Karpas-422 (cell line): ENCODE results near the gene FBLN5. TPM values are rescaled to one million over a fixed set of nuclear protein-coding genes. Genes with fewer than 3 reads are reported as not detected.
"Not testable (repeated sequence)": the region's sequence is repeated elsewhere in the genome, so short reads cannot be mapped to it uniquely, and the experiment has no call there.

Experiments
- DNase-seq: peaks from one replicate; pipeline ENCODE4 v3.0.0-alpha.2; 2015
- H2AFZ ChIP-seq: fragments of 200-600 bp; sonication (generic); 2 replicates; pipeline ENCODE4 v1.6.1; 2014; ENCODE audit warnings: antibody characterized with exemption, low read length, mixed read lengths
- H3K27ac ChIP-seq: fragments of 200-600 bp; sonication (generic); 2 replicates; pipeline ENCODE4 v1.5.1; 2014; ENCODE audit warnings: mild to moderate bottlenecking, low read length, moderate library complexity
- H3K27me3 ChIP-seq: fragments of 200-600 bp; sonication (generic); 2 replicates; pipeline ENCODE4 v1.6.1; 2014; ENCODE audit warnings: low read length, mixed read lengths
- H3K36me3 ChIP-seq: fragments of 200-600 bp; sonication (generic); 2 replicates; pipeline ENCODE4 v1.6.1; 2014; ENCODE audit warnings: low read length, mixed read lengths; ENCODE audit not compliant: insufficient read depth
- H3K4me1 ChIP-seq: fragments of 200-600 bp; sonication (generic); 2 replicates; pipeline ENCODE4 v1.6.1; 2014; ENCODE audit warnings: mild to moderate bottlenecking, low read length, mixed read lengths
- H3K4me2 ChIP-seq: fragments of 200-600 bp; sonication (generic); 2 replicates; pipeline ENCODE4 v1.6.1; 2014; ENCODE audit warnings: low read length, low read depth, mild to moderate bottlenecking; ENCODE audit not compliant: poor library complexity, severe bottlenecking
- H3K4me3 ChIP-seq: fragments of 200-600 bp; sonication (generic); 2 replicates; pipeline ENCODE4 v1.5.1; 2014; ENCODE audit warnings: mild to moderate bottlenecking, antibody characterized with exemption, low read length, mixed read lengths
- H3K79me2 ChIP-seq: fragments of 200-600 bp; sonication (generic); 2 replicates; pipeline ENCODE4 v1.6.1; 2014; ENCODE audit warnings: mild to moderate bottlenecking, low read length, mixed read lengths
- H3K9ac ChIP-seq: fragments of 200-600 bp; sonication (generic); 2 replicates; pipeline ENCODE4 v1.6.0; 2014; ENCODE audit warnings: low read length
- H3K9me2 ChIP-seq: fragments of 200-600 bp; sonication (generic), shearing (Covaris generic); replicated peaks from 2 replicates; pipeline ENCODE4 v1.6.0; 2014; ENCODE audit warnings: mild to moderate bottlenecking, low read length, moderate library complexity; ENCODE audit not compliant: insufficient read depth
- H3K9me3 ChIP-seq: fragments of 300-700, 200-600 bp; sonication (generic); 2 replicates; pipeline ENCODE4 v1.6.1; 2014; ENCODE audit warnings: low read length, mixed read lengths
- H4K20me1 ChIP-seq: fragments of 200-600 bp; sonication (generic); 2 replicates; pipeline ENCODE4 v1.6.1; 2014; ENCODE audit warnings: mild to moderate bottlenecking, antibody characterized with exemption, low read length, low read depth; ENCODE audit not compliant: insufficient read depth
- total RNA-seq: library from RNA; depleted of rRNA; stranded (reverse); fragments of >200 nt; shearing (Covaris generic); gene quantifications from 2 replicates; pipeline ENCODE4 v1.2.3, GENCODE V29; 2014; ENCODE audit warnings: low replicate concordance

Gene FBLN5
- total RNA-seq, 1 experiment from 2014 or later = not detected

DNA sequence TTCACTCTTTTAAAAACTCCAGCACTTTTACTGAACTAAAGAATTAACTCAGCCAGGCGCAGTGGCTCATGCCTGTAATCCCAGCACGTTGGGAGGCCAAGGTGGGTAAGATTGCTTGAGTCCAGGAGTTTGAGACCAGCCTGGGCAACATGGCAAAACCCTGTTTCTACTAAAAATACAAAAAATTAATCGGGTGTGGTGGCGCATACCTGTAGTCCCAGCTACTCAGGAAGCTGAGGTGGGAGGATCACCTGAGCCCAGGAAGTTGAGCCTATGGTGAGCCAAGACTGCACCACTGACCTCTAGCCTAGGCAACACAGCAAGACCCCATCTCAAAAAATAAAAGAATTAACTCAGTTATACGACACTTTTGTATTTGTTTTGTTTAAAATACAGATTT is 49.8 kb downstream of the FBLN5 start:
- not testable (repeated sequence) for DNase-seq, H3K4me1 ChIP-seq, H3K9ac ChIP-seq, H3K79me2 ChIP-seq, H2AFZ ChIP-seq, H3K9me2 ChIP-seq, H3K27ac ChIP-seq, H4K20me1 ChIP-seq, H3K4me2 ChIP-seq, H3K9me3 ChIP-seq, H3K36me3 ChIP-seq, H3K27me3 ChIP-seq, H3K4me3 ChIP-seq

DNA sequence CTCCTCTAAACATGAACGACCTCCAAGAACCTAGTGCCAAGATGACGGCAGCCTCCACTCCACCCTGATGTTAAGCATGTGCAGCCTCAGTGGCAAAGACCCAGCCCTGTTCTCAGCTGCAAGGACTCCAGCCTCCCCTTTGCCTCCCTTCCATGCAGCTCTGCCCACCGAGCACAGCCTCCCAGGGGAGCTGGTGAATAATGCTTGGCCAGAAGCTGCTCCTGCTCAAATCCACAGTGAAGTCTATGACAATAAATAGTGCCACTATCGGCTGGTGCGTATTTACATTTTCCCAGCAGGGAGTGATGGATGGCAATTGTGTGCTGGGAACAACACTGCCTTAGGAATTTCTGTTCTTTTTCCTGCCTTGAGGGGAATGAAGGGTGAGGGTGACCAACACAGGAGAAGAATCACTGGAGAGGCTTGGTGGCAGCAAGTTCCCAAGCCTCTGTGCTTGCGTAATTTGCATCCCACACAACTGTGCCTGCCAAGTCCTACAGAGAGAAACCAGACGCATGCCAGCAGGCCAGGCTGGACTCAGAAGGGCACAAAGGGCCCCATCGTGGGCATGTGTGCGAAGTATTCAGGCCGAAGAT is 50.3 kb downstream of the FBLN5 start:
- Histone ChIP-seq H2AFZ (no peak overlapping the region), H3K9me3 (no peaks in the 10 kb centered on the region), H3K4me3 (no peak overlapping the region), H3K36me3 (no peaks in the 10 kb centered on the region), H4K20me1 (no peaks in the 10 kb centered on the region), H3K9me2 (no peaks in the 10 kb centered on the region), H3K4me1 (no peaks in the 10 kb centered on the region), H3K27ac (no peak overlapping the region), H3K79me2 (no peaks in the 10 kb centered on the region), H3K4me2 (no peak overlapping the region), H3K27me3 (no peaks in the 10 kb centered on the region), H3K9ac (no peak overlapping the region)
- no peak for DNase-seq

DNA sequence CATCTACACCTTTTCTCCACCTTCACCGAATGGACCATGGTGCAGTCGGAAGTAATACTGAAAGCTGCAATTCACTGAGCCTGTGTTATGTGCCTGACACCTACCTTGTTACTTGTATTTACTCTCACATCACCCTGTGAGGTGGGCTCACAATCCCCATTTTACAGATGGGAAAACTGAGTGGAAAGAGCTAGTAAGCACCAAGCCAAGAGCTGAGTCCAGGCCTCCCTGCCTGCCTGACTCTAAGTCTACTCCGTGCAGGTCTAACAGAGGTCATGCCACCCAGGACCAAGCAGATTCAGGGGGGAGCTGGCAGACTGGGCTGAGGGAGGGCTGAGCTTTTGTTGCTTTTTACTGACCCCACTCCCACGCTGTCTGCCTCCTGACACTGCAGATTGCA is 51.1 kb downstream of the FBLN5 start:
- Histone ChIP-seq H3K4me1 (no peaks in the 10 kb centered on the region), H3K27me3 (no peaks in the 10 kb centered on the region), H3K4me3 (no peak overlapping the region), H3K9me3 (no peaks in the 10 kb centered on the region), H4K20me1 (no peaks in the 10 kb centered on the region), H3K9me2 (no peaks in the 10 kb centered on the region), H2AFZ (no peak overlapping the region), H3K9ac (no peak overlapping the region), H3K36me3 (no peaks in the 10 kb centered on the region), H3K27ac (no peak overlapping the region), H3K4me2 (no peak overlapping the region), H3K79me2 (no peaks in the 10 kb centered on the region)
- DNase-seq = no peak

DNA sequence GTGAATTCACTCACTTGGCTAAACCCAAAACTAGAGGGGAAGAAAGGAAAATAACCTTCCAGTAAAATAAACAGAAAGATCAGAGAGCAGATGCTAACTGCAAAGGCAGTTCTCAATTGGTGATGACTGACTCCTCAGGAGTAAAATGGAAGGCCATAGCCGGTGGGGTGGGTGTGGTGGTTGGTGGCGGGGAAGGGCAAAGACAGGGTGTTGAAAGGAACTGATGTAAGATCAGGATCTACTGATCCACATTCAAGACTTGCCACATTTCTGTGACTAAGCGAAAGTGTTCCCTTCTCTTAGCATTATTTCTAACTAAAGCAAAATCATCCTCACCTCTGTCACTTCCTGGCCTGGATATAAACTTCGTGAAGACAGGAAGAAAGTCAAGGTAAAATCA is 53.8 kb downstream of the FBLN5 start:
- Histone ChIP-seq H3K36me3 (no peaks in the 10 kb centered on the region), H3K4me1 (no peaks in the 10 kb centered on the region), H3K4me2 (no peak overlapping the region)

DNA sequence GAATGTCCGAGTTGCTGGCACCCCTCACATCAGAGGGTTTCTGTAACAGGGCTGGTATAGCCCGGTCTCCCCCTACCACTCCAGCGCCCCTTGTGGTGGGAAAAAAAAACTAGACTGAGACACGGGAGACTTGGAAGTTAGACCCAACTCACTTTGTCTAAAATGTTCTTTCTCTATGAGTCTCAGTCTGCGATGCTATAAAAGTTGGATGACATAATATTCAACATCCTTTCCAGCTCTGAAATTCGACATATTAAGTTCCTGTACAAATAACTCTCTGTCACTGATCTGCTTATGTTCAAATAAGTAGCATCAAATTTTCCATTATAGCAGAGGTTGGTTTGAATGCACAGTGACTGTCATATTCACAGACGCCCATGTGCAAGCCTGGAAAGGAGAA is 54.5 kb downstream of the FBLN5 start:
- Histone ChIP-seq H3K4me2 (no peak overlapping the region), H3K4me3 (no peak overlapping the region)

More for the DNA sequence above, 53.8 kb downstream of the FBLN5 start:
- H3K9me3 ChIP-seq = no peaks in the 10 kb centered on the region
- H3K9me2 ChIP-seq = no peaks in the 10 kb centered on the region
- no peaks in the 10 kb centered on the region for H3K27me3 ChIP-seq
- H4K20me1 ChIP-seq = no peaks in the 10 kb centered on the region
- H3K9ac ChIP-seq = no peak overlapping the region
- DNase-seq = no peak
- H3K4me3 ChIP-seq = no peak overlapping the region
- no peak overlapping the region for H2AFZ ChIP-seq
- H3K79me2 ChIP-seq = no peaks in the 10 kb centered on the region
- H3K27ac ChIP-seq = no peak overlapping the region

DNA sequence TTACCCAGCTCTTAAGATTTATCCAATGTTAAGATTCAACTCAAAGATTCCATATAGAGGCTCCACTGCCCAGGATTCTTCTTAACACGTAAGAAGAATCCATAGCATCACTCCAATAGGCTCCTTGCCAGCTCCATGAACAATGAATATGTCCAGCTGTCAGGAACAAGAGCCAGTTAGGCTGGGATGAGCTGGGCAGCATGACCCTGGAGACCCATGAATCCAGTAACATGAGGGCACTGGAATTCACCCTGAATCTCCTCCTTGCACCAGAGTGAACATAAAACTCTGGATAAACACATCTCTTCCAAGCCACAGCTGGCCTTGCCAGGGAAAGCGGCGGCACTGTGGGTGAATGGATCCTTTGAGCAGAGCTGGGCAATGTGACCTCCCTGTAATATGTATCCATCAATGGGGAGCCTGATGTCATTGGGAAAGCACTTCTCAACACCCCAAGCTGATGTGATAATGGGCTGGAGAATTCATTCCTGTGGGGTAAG is 55.7 kb downstream of the FBLN5 start:
- H2AFZ ChIP-seq = no peak overlapping the region
- H3K9ac ChIP-seq = no peak overlapping the region
- H3K9me2 ChIP-seq = no peaks in the 10 kb centered on the region
- no peak overlapping the region for H3K4me2 ChIP-seq
- H3K4me1 ChIP-seq = no peaks in the 10 kb centered on the region
- no peaks in the 10 kb centered on the region for H3K27me3 ChIP-seq
- H3K27ac ChIP-seq = no peak overlapping the region
- no peak overlapping the region for H3K4me3 ChIP-seq
- DNase-seq = no peak
- no peaks in the 10 kb centered on the region for H4K20me1 ChIP-seq
- no peaks in the 10 kb centered on the region for H3K79me2 ChIP-seq
- H3K36me3 ChIP-seq = no peaks in the 10 kb centered on the region
- H3K9me3 ChIP-seq = no peaks in the 10 kb centered on the region

More for the DNA sequence above, 54.5 kb downstream of the FBLN5 start:
- Histone ChIP-seq H3K4me1 (no peaks in the 10 kb centered on the region), H3K27me3 (no peaks in the 10 kb centered on the region), H3K9me2 (no peaks in the 10 kb centered on the region), H2AFZ (no peak overlapping the region), H3K9me3 (no peaks in the 10 kb centered on the region), H3K79me2 (no peaks in the 10 kb centered on the region), H4K20me1 (no peaks in the 10 kb centered on the region), H3K9ac (no peak overlapping the region), H3K36me3 (no peaks in the 10 kb centered on the region), H3K27ac (no peak overlapping the region)
- peak; percentile 87 for DNase-seq

DNA sequence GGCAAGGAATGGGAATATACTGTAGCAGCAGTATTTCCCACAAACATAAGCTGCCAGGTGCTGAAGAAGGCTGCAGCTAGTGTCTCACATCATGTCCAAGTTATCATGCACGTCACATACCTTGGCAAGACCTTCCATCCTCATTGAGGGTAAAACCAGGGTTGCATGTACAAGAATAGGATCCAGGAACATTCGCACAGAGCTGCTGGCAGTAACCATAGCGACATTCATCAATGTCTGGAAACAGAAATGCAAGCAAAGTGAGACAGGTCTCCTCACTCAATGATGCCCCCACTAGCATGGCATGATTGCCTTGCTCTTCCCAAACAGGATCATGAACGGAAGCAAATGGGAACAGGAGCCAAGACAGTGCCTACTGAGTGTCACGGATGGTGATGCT is 56.4 kb downstream of the FBLN5 start:
- Histone ChIP-seq H3K4me1 (no peaks in the 10 kb centered on the region), H3K4me2 (no peak overlapping the region), H3K27me3 (no peaks in the 10 kb centered on the region), H3K36me3 (no peaks in the 10 kb centered on the region), H3K4me3 (no peak overlapping the region), H2AFZ (no peak overlapping the region), H3K79me2 (no peaks in the 10 kb centered on the region), H3K9me2 (no peaks in the 10 kb centered on the region), H3K9ac (no peak overlapping the region), H4K20me1 (no peaks in the 10 kb centered on the region), H3K27ac (no peak overlapping the region), H3K9me3 (no peaks in the 10 kb centered on the region)
- DNase-seq = no peak

DNA sequence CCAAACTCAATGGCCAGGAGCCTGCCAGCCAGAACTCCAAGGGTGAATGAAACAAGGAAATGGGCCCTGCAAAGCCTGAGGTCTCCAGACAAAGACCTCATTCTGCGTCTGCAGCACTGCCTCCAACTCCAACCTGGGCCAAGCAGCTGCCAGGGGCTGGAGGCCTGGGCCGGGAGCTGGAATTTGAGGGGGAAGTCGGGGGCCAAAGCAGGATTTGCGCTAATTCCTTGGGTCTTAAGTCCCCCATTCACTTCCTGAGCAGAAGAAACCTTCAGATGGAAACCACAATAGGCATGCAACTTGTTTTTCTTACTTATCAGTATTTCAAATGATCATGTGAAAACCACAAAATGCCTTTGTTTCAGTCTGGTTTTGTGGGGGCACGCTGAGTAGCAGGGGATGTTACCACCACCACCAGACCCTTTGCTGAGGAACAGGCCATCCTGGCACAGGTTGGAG is 57.2 kb downstream of the FBLN5 start:
- H3K4me1 ChIP-seq = no peaks in the 10 kb centered on the region
- H3K27me3 ChIP-seq = no peaks in the 10 kb centered on the region
- H3K27ac ChIP-seq = no peak overlapping the region
- H3K4me2 ChIP-seq = no peak overlapping the region
- H3K9me3 ChIP-seq = no peaks in the 10 kb centered on the region
- no peaks in the 10 kb centered on the region for H3K36me3 ChIP-seq
- H4K20me1 ChIP-seq = no peaks in the 10 kb centered on the region
- no peak overlapping the region for H3K9ac ChIP-seq
- H3K4me3 ChIP-seq = no peak overlapping the region
- no peaks in the 10 kb centered on the region for H3K9me2 ChIP-seq
- H3K79me2 ChIP-seq = no peaks in the 10 kb centered on the region
- H2AFZ ChIP-seq = no peak overlapping the region
- DNase-seq = no peak
